BLaER1 treated with 17β-estradiol and CSF1 and Interleukin-3, amounts not matched to agents 10 nM and 100 nM (cell line): ENCODE data around the gene USP31.

Source experiments
- H3K27ac ChIP-seq, 11 experiments: shearing (Covaris generic); formaldehyde crosslinking; 2 replicates each; pipeline ENCODE4 v1.8.1; 2022
- H3K27me3 ChIP-seq, 11 experiments: shearing (Covaris generic); formaldehyde crosslinking; 2 replicates each; pipeline ENCODE4 v1.8.1; 2022
- H3K36me3 ChIP-seq, 11 experiments: shearing (Covaris generic); formaldehyde crosslinking; 2 replicates each; pipeline ENCODE4 v1.8.1; 2022
- H3K4me1 ChIP-seq, 10 experiments: shearing (Covaris generic); formaldehyde crosslinking; 2 replicates each; pipeline ENCODE4 v1.8.1; 2022
- H3K4me2 ChIP-seq, 11 experiments: shearing (Covaris generic); formaldehyde crosslinking; 2 replicates each; pipeline ENCODE4 v1.8.1; 2022
- H3K4me3 ChIP-seq, 10 experiments: shearing (Covaris generic); formaldehyde crosslinking; 2 replicates each; pipeline ENCODE4 v1.8.1; 2022
- H3K9ac ChIP-seq, 11 experiments: shearing (Covaris generic); formaldehyde crosslinking; 2 replicates each; pipeline ENCODE4 v1.8.1; 2022
- H3K9me3 ChIP-seq, 11 experiments: shearing (Covaris generic); formaldehyde crosslinking; replicated peaks in 1 of 11; 2 replicates each; pipeline ENCODE4 v1.8.1; 2022
- H4K20me1 ChIP-seq, 11 experiments: shearing (Covaris generic); formaldehyde crosslinking; 2 replicates each; pipeline ENCODE4 v1.8.1; 2022
- Cebpa-rat ChIP-seq, 11 experiments: shearing (Covaris generic); IDR thresholded peaks; 2 replicates each; pipeline ENCODE4 v1.8.1; 2022

USP31 gene

GRCh38 chr16:23183543-23183862 is 34.3 kb upstream of the USP31 start:
- no peak overlapping the region for H3K9ac ChIP-seq
- no peak overlapping the region for H3K27ac ChIP-seq
- H3K27me3 ChIP-seq: peaks cover 4 to 37% (median 14%) of the 10 kb centered on the region in 11 experiments; a peak in 18 of 22 replicates
- no peaks in the 10 kb centered on the region for H3K9me3 ChIP-seq
- H3K4me1 ChIP-seq: peaks cover 4 to 34% (median 29%) of the 10 kb centered on the region in 10 experiments; a peak in 16 of 20 replicates
- peaks cover 0 to 15% (median 7%) of the 10 kb centered on the region in 11 experiments; a peak in 8 of 22 replicates for H4K20me1 ChIP-seq
- H3K4me2 ChIP-seq: peak overlapping the region; percentile 95 to 100 (median 100); a peak in 21 of 22 replicates
- no peaks in the 10 kb centered on the region for H3K36me3 ChIP-seq
- peak overlapping the region in 2 of 10 experiments; percentile 51 to 59; a peak in 4 of 20 replicates for H3K4me3 ChIP-seq
- TF ChIP-seq Cebpa-rat (IDR thresholded peaks at IDR 0.05): no peak

GRCh38 chr16:23182679-23183542 is 33.7 kb upstream of the USP31 start, which contains the start of gene SCNN1G:
Gene SCNN1G, plus strand, starts transcription at chr16:23182745. Its CDS starts 3,527 bp downstream, at chr16:23186272.
- Histone ChIP-seq H3K4me2 (peak within 1 kb of the TSS; percentile 95 to 100 (median 100)), H3K4me1 (peaks cover 4 to 34% (median 29%) of the 10 kb centered on the region in 10 experiments; a peak in 16 of 20 replicates), H3K9me3 (no peaks in the 10 kb centered on the region), H3K9ac (peak within 1 kb of the TSS in 9 of 11 experiments; percentile 32 to 67 (median 47); a peak in 13 of 22 replicates), H3K27me3 (peaks cover 4 to 37% (median 14%) of the 10 kb centered on the region in 11 experiments; a peak in 18 of 22 replicates), H4K20me1 (peaks cover 0 to 15% (median 7%) of the 10 kb centered on the region in 11 experiments; a peak in 8 of 22 replicates), H3K27ac (no peak within 1 kb of the TSS), H3K4me3 (peak within 1 kb of the TSS; percentile 51 to 72 (median 60)), H3K36me3 (no peaks in the 10 kb centered on the region)
- TF ChIP-seq Cebpa-rat (IDR thresholded peaks at IDR 0.05): no peak

GRCh38 chr16:23182206-23182678 is 33.0 kb upstream of the USP31 start:
- Histone ChIP-seq H4K20me1 (peaks cover 0 to 15% (median 7%) of the 10 kb centered on the region in 11 experiments; a peak in 8 of 22 replicates), H3K4me2 (peak overlapping the region; percentile 95 to 100 (median 100))

GRCh38 chr16:23181506-23181905 is 32.3 kb upstream of the USP31 start:
- no peaks in the 10 kb centered on the region for H3K36me3 ChIP-seq
- H4K20me1 ChIP-seq: peaks cover 0 to 15% (median 7%) of the 10 kb centered on the region in 11 experiments; a peak in 8 of 22 replicates
- no peak overlapping the region for H3K9ac ChIP-seq
- no peaks in the 10 kb centered on the region for H3K9me3 ChIP-seq
- peaks cover 4 to 37% (median 14%) of the 10 kb centered on the region in 11 experiments; a peak in 18 of 22 replicates for H3K27me3 ChIP-seq
- H3K4me3 ChIP-seq: no peak overlapping the region
- H3K27ac ChIP-seq: no peak overlapping the region
- peaks cover 4 to 34% (median 28%) of the 10 kb centered on the region in 10 experiments; a peak in 16 of 20 replicates for H3K4me1 ChIP-seq
- H3K4me2 ChIP-seq: peak overlapping the region in 9 of 11 experiments; percentile 99 to 100 (median 100); a peak in 18 of 22 replicates
- no peak for TF ChIP-seq Cebpa-rat (IDR thresholded peaks at IDR 0.05)

More at GRCh38 chr16:23182206-23182678, 33.0 kb upstream of the USP31 start:
- H3K4me3 ChIP-seq: peak overlapping the region; percentile 51 to 72 (median 60)
- H3K27ac ChIP-seq: no peak overlapping the region
- H3K27me3 ChIP-seq: peaks cover 4 to 37% (median 14%) of the 10 kb centered on the region in 11 experiments; a peak in 18 of 22 replicates
- peak overlapping the region in 5 of 11 experiments; percentile 36 to 56 (median 50); a peak in 4 of 22 replicates for H3K9ac ChIP-seq
- TF ChIP-seq Cebpa-rat (IDR thresholded peaks at IDR 0.05): no peak
- H3K9me3 ChIP-seq: no peaks in the 10 kb centered on the region
- peaks cover 4 to 34% (median 28%) of the 10 kb centered on the region in 10 experiments; a peak in 16 of 20 replicates for H3K4me1 ChIP-seq
- no peaks in the 10 kb centered on the region for H3K36me3 ChIP-seq

GRCh38 chr16:23175651-23176050 is 26.4 kb upstream of the USP31 start:
- peaks cover 0 to 9% (median 0%) of the 10 kb centered on the region in 11 experiments; a peak in 1 of 22 replicates for H4K20me1 ChIP-seq
- H3K9ac ChIP-seq: no peak overlapping the region
- no peaks in the 10 kb centered on the region for H3K27me3 ChIP-seq
- no peak for TF ChIP-seq Cebpa-rat (IDR thresholded peaks at IDR 0.05)
- H3K4me3 ChIP-seq: no peak overlapping the region
- no peak overlapping the region for H3K4me2 ChIP-seq
- no peak overlapping the region for H3K27ac ChIP-seq
- H3K36me3 ChIP-seq: no peaks in the 10 kb centered on the region
- H3K9me3 ChIP-seq: no peaks in the 10 kb centered on the region
- H3K4me1 ChIP-seq: no peaks in the 10 kb centered on the region

- Histone ChIP-seq H3K9ac (no peak overlapping the region), H3K27ac (no peak overlapping the region), H3K27me3 (no peaks in the 10 kb centered on the region), H4K20me1 (peaks cover 0 to 9% (median 0%) of the 10 kb centered on the region in 11 experiments; a peak in 1 of 22 replicates), H3K36me3 (no peaks in the 10 kb centered on the region), H3K9me3 (no peaks in the 10 kb centered on the region), H3K4me3 (no peak overlapping the region), H3K4me1 (no peaks in the 10 kb centered on the region), H3K4me2 (no peak overlapping the region)
- TF ChIP-seq Cebpa-rat (IDR thresholded peaks at IDR 0.05): no peak
These were observed 25.4 kb upstream of the USP31 start for GRCh38 chr16:23174622-23175021.

GRCh38 chr16:23172994-23173393 is 23.7 kb upstream of the USP31 start:
- Histone ChIP-seq H3K9me3 (no peaks in the 10 kb centered on the region), H3K27ac (no peak overlapping the region), H3K4me1 (no peaks in the 10 kb centered on the region), H3K4me3 (no peak overlapping the region), H3K9ac (no peak overlapping the region), H3K27me3 (no peaks in the 10 kb centered on the region), H3K4me2 (no peak overlapping the region), H3K36me3 (no peaks in the 10 kb centered on the region), H4K20me1 (peaks cover 0 to 9% (median 0%) of the 10 kb centered on the region in 11 experiments; a peak in 1 of 22 replicates)
- TF ChIP-seq Cebpa-rat (IDR thresholded peaks at IDR 0.05): no peak

- no peak for TF ChIP-seq Cebpa-rat (IDR thresholded peaks at IDR 0.05)
- Histone ChIP-seq H3K4me3 (no peak overlapping the region), H3K27me3 (no peaks in the 10 kb centered on the region), H3K9me3 (no peaks in the 10 kb centered on the region), H3K36me3 (no peaks in the 10 kb centered on the region), H3K9ac (no peak overlapping the region), H4K20me1 (peaks cover 0 to 9% (median 0%) of the 10 kb centered on the region in 11 experiments; a peak in 1 of 22 replicates), H3K27ac (no peak overlapping the region), H3K4me1 (no peaks in the 10 kb centered on the region), H3K4me2 (no peak overlapping the region)
These were observed 23.3 kb upstream of the USP31 start for GRCh38 chr16:23172583-23172982.

GRCh38 chr16:23164736-23165135 is 15.5 kb upstream of the USP31 start:
- Histone ChIP-seq H3K4me3 (no peak overlapping the region), H3K27ac (no peak overlapping the region), H3K27me3 (no peaks in the 10 kb centered on the region), H4K20me1 (no peaks in the 10 kb centered on the region), H3K9me3 (no peaks in the 10 kb centered on the region), H3K4me1 (peaks cover 0 to 12% (median 0%) of the 10 kb centered on the region in 10 experiments; a peak in 5 of 20 replicates), H3K9ac (no peak overlapping the region), H3K4me2 (no peak overlapping the region), H3K36me3 (no peaks in the 10 kb centered on the region)
- TF ChIP-seq Cebpa-rat (IDR thresholded peaks at IDR 0.05): no peak
